Activated T-helper 17 cell treated with anti-CD3 and anti-CD28 coated beads, Interleukin-2, amount 50 U/mL, for 72 hours (primary cell): ENCODE data around the gene TUBA4A. TPM values are rescaled to one million over a fixed set of nuclear protein-coding genes. Genes with fewer than 3 reads are reported as not detected.
A peak's percentile ranks its signal among the peaks of the same experiment; 100 is the strongest.
"Not testable (repeated sequence)": the region's sequence is repeated elsewhere in the genome, so short reads cannot be mapped to it uniquely, and the experiment has no call there.

Source experiments
- ATAC-seq: fragments of 150-1000 bp; cut with Tn5 transposase; replicated peaks from 2 replicates; pipeline ENCODE4 v1.10.0; 2021; ENCODE audit warnings: mild to moderate bottlenecking, moderate library complexity
- H3K27ac Mint-ChIP-seq: one replicate; pipeline ENCODE4 v1.8.0; 2022; ENCODE audit warnings: mixed read lengths
- H3K27me3 Mint-ChIP-seq: one replicate; pipeline ENCODE4 v1.8.0; 2022; ENCODE audit warnings: mixed read lengths
- H3K36me3 Mint-ChIP-seq: one replicate; pipeline ENCODE4 v1.8.0; 2022; ENCODE audit warnings: low read depth, mild to moderate bottlenecking, mixed read lengths
- H3K4me1 Mint-ChIP-seq: one replicate; pipeline ENCODE4 v1.8.0; 2022; ENCODE audit warnings: mixed read lengths
- H3K4me3 Mint-ChIP-seq: one replicate; pipeline ENCODE4 v1.8.0; 2022; ENCODE audit warnings: mild to moderate bottlenecking, mixed read lengths
- H3K9me3 Mint-ChIP-seq: one replicate; pipeline ENCODE4 v1.8.0; 2022; ENCODE audit warnings: mixed read lengths
- total RNA-seq, 2 donors: library from RNA; stranded (reverse); gene quantifications; one replicate each; pipeline ENCODE4 v1.2.3, GENCODE V29; 2022

TUBA4A gene
- total RNA-seq, 2 donors from 2014 or later: 347 to 530 TPM

DNA sequence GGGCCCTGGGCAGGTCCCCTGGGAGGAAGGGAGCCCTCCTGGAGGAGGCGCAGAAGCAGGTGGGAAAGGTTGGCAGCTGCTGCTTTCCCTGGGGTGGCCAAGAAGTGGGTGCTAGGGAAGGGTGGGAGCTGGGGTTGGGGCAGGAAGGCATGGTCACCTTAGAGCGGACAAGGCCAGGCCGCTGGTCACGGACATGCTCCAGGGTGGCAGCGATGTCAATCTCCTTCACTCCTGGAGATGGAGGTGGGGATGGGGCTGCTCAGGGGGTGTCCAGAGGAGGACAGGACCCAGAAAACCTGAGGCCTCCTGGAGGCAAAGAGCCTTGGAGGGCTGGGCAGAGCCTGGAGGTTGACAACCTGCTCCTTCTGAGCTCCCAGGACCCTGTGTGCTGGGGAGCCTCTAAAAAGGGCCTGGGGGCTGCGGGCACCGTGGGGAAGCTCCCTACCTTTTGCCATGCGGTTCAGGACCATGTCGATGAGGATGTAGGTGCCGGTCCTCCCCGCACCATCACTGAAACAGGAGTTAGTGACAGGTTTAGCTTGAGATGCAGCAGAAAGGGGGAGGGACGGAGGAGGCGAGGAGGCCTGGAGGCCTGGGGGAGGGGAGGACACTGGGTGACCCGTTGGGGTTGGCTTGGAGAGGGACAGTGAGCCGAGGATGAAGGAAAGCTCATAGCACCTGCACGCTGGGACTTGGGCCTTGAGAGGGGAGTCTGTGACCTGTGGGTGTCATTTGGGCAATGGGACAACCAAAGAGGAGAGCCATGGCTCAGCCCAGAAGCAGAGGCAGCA, 36.9 kb upstream of the TUBA4A start:
- peaks cover under 1% of the 10 kb centered on the region for H3K36me3 Mint-ChIP-seq
- ATAC-seq: no peak
- no peak overlapping the region for H3K4me3 Mint-ChIP-seq
- no peaks in the 10 kb centered on the region for H3K4me1 Mint-ChIP-seq
- no peaks in the 10 kb centered on the region for H3K27me3 Mint-ChIP-seq
- no peaks in the 10 kb centered on the region for H3K9me3 Mint-ChIP-seq
- no peak overlapping the region for H3K27ac Mint-ChIP-seq

GRCh38 chr2:219289537-219290361, 36.0 kb upstream of the TUBA4A start:
- no peak for ATAC-seq
- Mint-ChIP-seq H3K27me3 (no peaks in the 10 kb centered on the region), H3K9me3 (no peaks in the 10 kb centered on the region), H3K4me1 (no peaks in the 10 kb centered on the region), H3K27ac (peak overlapping the region; percentile 46), H3K36me3 (peaks cover 6% of the 10 kb centered on the region), H3K4me3 (no peak overlapping the region)

- ATAC-seq: no peak
- H3K36me3 Mint-ChIP-seq: peaks cover 7% of the 10 kb centered on the region
- H3K27me3 Mint-ChIP-seq: no peaks in the 10 kb centered on the region
- no peaks in the 10 kb centered on the region for H3K9me3 Mint-ChIP-seq
- H3K4me3 Mint-ChIP-seq: no peak overlapping the region
- peak overlapping the region; percentile 46 for H3K27ac Mint-ChIP-seq
- no peaks in the 10 kb centered on the region for H3K4me1 Mint-ChIP-seq
These were observed 35.4 kb upstream of the TUBA4A start for GRCh38 chr2:219289195-219289536.

GRCh38 chr2:219287580-219288265, 34.0 kb upstream of the TUBA4A start:
- H3K27me3 Mint-ChIP-seq: no peaks in the 10 kb centered on the region
- H3K36me3 Mint-ChIP-seq: peaks cover 22% of the 10 kb centered on the region
- peak overlapping the region; percentile 62 for H3K27ac Mint-ChIP-seq
- H3K4me3 Mint-ChIP-seq: no peak overlapping the region
- H3K4me1 Mint-ChIP-seq: peaks cover 6% of the 10 kb centered on the region
- ATAC-seq: no peak
- no peaks in the 10 kb centered on the region for H3K9me3 Mint-ChIP-seq

DNA sequence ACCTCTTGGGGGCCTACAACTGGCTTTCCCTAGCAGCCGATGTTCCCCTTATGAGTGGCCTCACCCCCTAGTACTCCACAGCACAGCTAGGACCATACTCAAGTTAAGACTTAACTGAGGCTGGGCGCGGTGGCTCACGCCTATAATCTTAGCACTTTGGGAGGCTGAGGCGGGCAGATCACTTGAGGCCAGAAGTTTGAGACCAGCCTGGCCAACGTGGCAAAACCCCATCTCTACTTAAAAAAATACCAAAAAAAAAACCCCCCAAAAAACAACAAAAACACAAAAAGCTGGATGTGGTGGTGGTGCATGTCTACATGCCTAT, 33.4 kb upstream of the TUBA4A start:
- not testable (repeated sequence) for H3K9me3 Mint-ChIP-seq, H3K27me3 Mint-ChIP-seq, H3K4me1 Mint-ChIP-seq, H3K27ac Mint-ChIP-seq, ATAC-seq, H3K4me3 Mint-ChIP-seq
- peaks cover 28% of the 10 kb centered on the region for H3K36me3 Mint-ChIP-seq

GRCh38 chr2:219286436-219287115, 32.9 kb upstream of the TUBA4A start:
- Mint-ChIP-seq H3K9me3 (no peaks in the 10 kb centered on the region), H3K27ac (peak overlapping the region; percentile 17), H3K36me3 (peaks cover 33% of the 10 kb centered on the region), H3K4me1 (peaks cover 7% of the 10 kb centered on the region), H3K27me3 (no peaks in the 10 kb centered on the region), H3K4me3 (no peak overlapping the region)
- peak; percentile 17 for ATAC-seq

GRCh38 chr2:219285894-219286425, 32.2 kb upstream of the TUBA4A start:
- no peak for ATAC-seq
- Mint-ChIP-seq H3K36me3 (peaks cover 40% of the 10 kb centered on the region), H3K4me1 (peaks cover 9% of the 10 kb centered on the region)

GRCh38 chr2:219285373-219285735, 31.6 kb upstream of the TUBA4A start:
- Mint-ChIP-seq H3K4me3 (no peak overlapping the region), H3K9me3 (no peaks in the 10 kb centered on the region), H3K27ac (peak overlapping the region; percentile 50), H3K4me1 (peaks cover 15% of the 10 kb centered on the region), H3K27me3 (no peaks in the 10 kb centered on the region), H3K36me3 (peaks cover 46% of the 10 kb centered on the region)
- ATAC-seq: no peak

More at GRCh38 chr2:219285894-219286425, 32.2 kb upstream of the TUBA4A start:
- peak overlapping the region; percentile 17 for H3K27ac Mint-ChIP-seq
- H3K4me3 Mint-ChIP-seq: no peak overlapping the region
- no peaks in the 10 kb centered on the region for H3K9me3 Mint-ChIP-seq
- no peaks in the 10 kb centered on the region for H3K27me3 Mint-ChIP-seq

GRCh38 chr2:219284501-219285372, 31.0 kb upstream of the TUBA4A start:
- H3K36me3 Mint-ChIP-seq: peaks cover 52% of the 10 kb centered on the region
- H3K4me3 Mint-ChIP-seq: no peak overlapping the region
- peak overlapping the region; percentile 50 for H3K27ac Mint-ChIP-seq
- ATAC-seq: no peak
- H3K4me1 Mint-ChIP-seq: peaks cover 17% of the 10 kb centered on the region
- no peaks in the 10 kb centered on the region for H3K9me3 Mint-ChIP-seq
- H3K27me3 Mint-ChIP-seq: no peaks in the 10 kb centered on the region

GRCh38 chr2:219282943-219283581, 29.3 kb upstream of the TUBA4A start:
- no peak for ATAC-seq
- Mint-ChIP-seq H3K36me3 (peaks cover 56% of the 10 kb centered on the region), H3K27me3 (no peaks in the 10 kb centered on the region)

GRCh38 chr2:219282375-219282774, 28.7 kb upstream of the TUBA4A start:
- H3K27ac Mint-ChIP-seq: peak overlapping the region; percentile 78
- peak overlapping the region; percentile 87 for H3K4me3 Mint-ChIP-seq
- no peaks in the 10 kb centered on the region for H3K27me3 Mint-ChIP-seq
- no peak for ATAC-seq
- H3K4me1 Mint-ChIP-seq: peaks cover 24% of the 10 kb centered on the region
- no peaks in the 10 kb centered on the region for H3K9me3 Mint-ChIP-seq
- H3K36me3 Mint-ChIP-seq: peaks cover 56% of the 10 kb centered on the region

More at GRCh38 chr2:219282943-219283581, 29.3 kb upstream of the TUBA4A start:
- Mint-ChIP-seq H3K9me3 (no peaks in the 10 kb centered on the region), H3K4me1 (peaks cover 19% of the 10 kb centered on the region), H3K4me3 (peak overlapping the region; percentile 87), H3K27ac (peak overlapping the region; percentile 78)

DNA sequence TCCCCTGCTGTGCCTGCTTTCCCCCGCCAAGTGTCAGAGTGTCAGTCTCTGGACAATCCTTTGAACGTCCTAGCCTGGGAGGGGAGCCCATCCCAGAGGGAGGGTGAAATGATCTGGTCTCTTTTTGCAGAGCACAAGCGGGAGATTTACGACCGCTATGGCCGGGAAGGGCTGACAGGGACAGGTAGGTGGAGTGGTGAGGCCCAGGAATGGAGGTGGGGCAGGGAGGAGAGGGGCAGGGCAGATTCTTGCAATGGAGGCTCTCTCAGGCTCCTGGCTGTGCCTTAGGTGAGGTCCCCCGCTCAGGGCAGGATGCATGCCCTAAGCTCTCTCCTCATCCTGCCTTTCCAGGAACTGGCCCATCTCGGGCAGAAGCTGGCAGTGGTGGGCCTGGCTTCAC, 27.9 kb upstream of the TUBA4A start:
- no peak for ATAC-seq
- Mint-ChIP-seq H3K4me3 (peak overlapping the region; percentile 87), H3K27ac (peak overlapping the region; percentile 96), H3K4me1 (peaks cover 24% of the 10 kb centered on the region), H3K36me3 (peaks cover 56% of the 10 kb centered on the region), H3K9me3 (no peaks in the 10 kb centered on the region), H3K27me3 (no peaks in the 10 kb centered on the region)

- ATAC-seq: no peak
- Mint-ChIP-seq H3K27ac (peak overlapping the region; percentile 96), H3K36me3 (peaks cover 56% of the 10 kb centered on the region), H3K4me3 (peak overlapping the region; percentile 87), H3K9me3 (no peaks in the 10 kb centered on the region), H3K4me1 (peaks cover 24% of the 10 kb centered on the region), H3K27me3 (no peaks in the 10 kb centered on the region)
These were observed 26.9 kb upstream of the TUBA4A start for GRCh38 chr2:219280651-219281050.
